ENCODE results near the gene CAMK4.

- TF ChIP-seq, protein P1, sequence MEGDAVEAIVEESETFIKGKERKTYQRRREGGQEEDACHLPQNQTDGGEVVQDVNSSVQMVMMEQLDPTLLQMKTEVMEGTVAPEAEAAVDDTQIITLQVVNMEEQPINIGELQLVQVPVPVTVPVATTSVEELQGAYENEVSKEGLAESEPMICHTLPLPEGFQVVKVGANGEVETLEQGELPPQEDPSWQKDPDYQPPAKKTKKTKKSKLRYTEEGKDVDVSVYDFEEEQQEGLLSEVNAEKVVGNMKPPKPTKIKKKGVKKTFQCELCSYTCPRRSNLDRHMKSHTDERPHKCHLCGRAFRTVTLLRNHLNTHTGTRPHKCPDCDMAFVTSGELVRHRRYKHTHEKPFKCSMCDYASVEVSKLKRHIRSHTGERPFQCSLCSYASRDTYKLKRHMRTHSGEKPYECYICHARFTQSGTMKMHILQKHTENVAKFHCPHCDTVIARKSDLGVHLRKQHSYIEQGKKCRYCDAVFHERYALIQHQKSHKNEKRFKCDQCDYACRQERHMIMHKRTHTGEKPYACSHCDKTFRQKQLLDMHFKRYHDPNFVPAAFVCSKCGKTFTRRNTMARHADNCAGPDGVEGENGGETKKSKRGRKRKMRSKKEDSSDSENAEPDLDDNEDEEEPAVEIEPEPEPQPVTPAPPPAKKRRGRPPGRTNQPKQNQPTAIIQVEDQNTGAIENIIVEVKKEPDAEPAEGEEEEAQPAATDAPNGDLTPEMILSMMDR (conservative IDR thresholded peaks at IDR 0.05; ENCODE audit: low read length) = no peak
- no peak for TF ChIP-seq EZH2phosphoT487 (IDR thresholded peaks at IDR 0.05; ENCODE audit: borderline replicate concordance)
Measured at GRCh38 chr5:111498346-111498745, 274.2 kb downstream of the CAMK4 start.
